Natural killer cell (primary cell): ENCODE results near the gene POMT2. TPM values are rescaled to one million over a fixed set of nuclear protein-coding genes. Genes with fewer than 3 reads are reported as not detected.

Experiments
- ATAC-seq, 3 donors: fragments of 150-1000 bp in 2 of 3; fragments of 200-7000 bp in 1 of 3; cut with Tn5 transposase; 1 replicate in 1 of 3; 2 replicates in 2 of 3; pipeline ENCODE4 v1.10.0; 2021; ENCODE audit warnings: mild to moderate bottlenecking in 2 of 3, moderate library complexity in 2 of 3
- DNase-seq, 2 donors: peaks; one replicate each; pipeline versions ENCODE4 v3.0.0 to v3.0.0-alpha.2; 2013 to 2021; ENCODE audit warnings: mixed read lengths in 1 of 2
- H3K27ac ChIP-seq: one replicate; pipeline ENCODE4 v1.5.1; 2013; ENCODE audit warnings: mild to moderate bottlenecking, low read length
- H3K27me3 ChIP-seq: one replicate; pipeline ENCODE4 v1.6.1; 2013; ENCODE audit warnings: low read length; ENCODE audit not compliant: control insufficient read depth, insufficient read depth
- H3K36me3 ChIP-seq: one replicate; pipeline ENCODE4 v1.6.1; 2013; ENCODE audit warnings: low read length; ENCODE audit not compliant: control insufficient read depth, insufficient read depth
- H3K4me1 ChIP-seq: one replicate; pipeline ENCODE4 v1.6.1; 2013; ENCODE audit warnings: low read length; ENCODE audit not compliant: control insufficient read depth, insufficient read depth
- H3K4me3 ChIP-seq: one replicate; pipeline ENCODE4 v1.5.1; 2013; ENCODE audit warnings: low read length
- H3K9me3 ChIP-seq: one replicate; pipeline ENCODE4 v1.6.1; 2013; ENCODE audit warnings: low read length; ENCODE audit not compliant: control insufficient read depth, insufficient read depth
- H3K27ac Mint-ChIP-seq, 2 donors: one replicate each; pipeline ENCODE4 v1.8.0; 2022; ENCODE audit warnings: mild to moderate bottlenecking in 2 of 2, mixed read lengths in 2 of 2, moderate library complexity in 1 of 2
- H3K27me3 Mint-ChIP-seq, 2 donors: one replicate each; pipeline ENCODE4 v1.8.0; 2022; ENCODE audit warnings: low read depth in 2 of 2, mixed read lengths in 2 of 2
- H3K36me3 Mint-ChIP-seq: one replicate; pipeline ENCODE4 v1.8.0; 2022; ENCODE audit warnings: mixed read lengths
- H3K4me1 Mint-ChIP-seq, 2 donors: one replicate each; pipeline ENCODE4 v1.8.0; 2022; ENCODE audit warnings: mixed read lengths in 2 of 2
- H3K4me3 Mint-ChIP-seq: one replicate; pipeline ENCODE4 v1.8.0; 2022; ENCODE audit warnings: mild to moderate bottlenecking, moderate library complexity, mixed read lengths
- H3K9me3 Mint-ChIP-seq, 2 donors: one replicate each; pipeline ENCODE4 v1.8.0; 2022; ENCODE audit warnings: mixed read lengths in 2 of 2
- WGBS: methylation state at CpG from one replicate; pipeline ENCODE4 v1.1.7; 2013; ENCODE audit warnings: missing lambda C conversion rate; ENCODE audit not compliant: insufficient coverage; 5-methylcytosine and 5-hydroxymethylcytosine counted together
- intact Hi-C: fragments of 100-400 bp; cut with micrococcal nuclease; formaldehyde crosslinking; loops from one replicate; pipeline ENCODE4 v1.14.2; 2022
- total RNA-seq, 4 donors: library from RNA; stranded (reverse); fragments of 120-200 nt in 1 of 4; gene quantifications; one replicate each; pipeline versions ENCODE4 v1.2.3 to v1.2.4, GENCODE V29; 2013 to 2022
- TF ChIP-seq, protein P1 (sequence below): fragments of 200-600 bp; IDR thresholded peaks from one replicate; pipeline ENCODE4 v1.8.0; 2022; ENCODE audit warnings: antibody characterized with exemption

POMT2 gene
- total RNA-seq, 3 donors from 2014 or later (not counting 1 experiment from before 2014, with no cell fraction given), result 6.7 to 10.9 (median 8.6) TPM

GRCh38 chr14:77311217-77311616 is 9.5 kb downstream of the POMT2 start:
- Histone ChIP-seq H3K9me3 (no peaks in the 10 kb centered on the region), H3K4me3 (no peak overlapping the region), H3K4me1 (no peaks in the 10 kb centered on the region), H3K27ac (no peak overlapping the region), H3K36me3 (no peaks in the 10 kb centered on the region), H3K27me3 (no peaks in the 10 kb centered on the region)
- TF ChIP-seq, protein P1, sequence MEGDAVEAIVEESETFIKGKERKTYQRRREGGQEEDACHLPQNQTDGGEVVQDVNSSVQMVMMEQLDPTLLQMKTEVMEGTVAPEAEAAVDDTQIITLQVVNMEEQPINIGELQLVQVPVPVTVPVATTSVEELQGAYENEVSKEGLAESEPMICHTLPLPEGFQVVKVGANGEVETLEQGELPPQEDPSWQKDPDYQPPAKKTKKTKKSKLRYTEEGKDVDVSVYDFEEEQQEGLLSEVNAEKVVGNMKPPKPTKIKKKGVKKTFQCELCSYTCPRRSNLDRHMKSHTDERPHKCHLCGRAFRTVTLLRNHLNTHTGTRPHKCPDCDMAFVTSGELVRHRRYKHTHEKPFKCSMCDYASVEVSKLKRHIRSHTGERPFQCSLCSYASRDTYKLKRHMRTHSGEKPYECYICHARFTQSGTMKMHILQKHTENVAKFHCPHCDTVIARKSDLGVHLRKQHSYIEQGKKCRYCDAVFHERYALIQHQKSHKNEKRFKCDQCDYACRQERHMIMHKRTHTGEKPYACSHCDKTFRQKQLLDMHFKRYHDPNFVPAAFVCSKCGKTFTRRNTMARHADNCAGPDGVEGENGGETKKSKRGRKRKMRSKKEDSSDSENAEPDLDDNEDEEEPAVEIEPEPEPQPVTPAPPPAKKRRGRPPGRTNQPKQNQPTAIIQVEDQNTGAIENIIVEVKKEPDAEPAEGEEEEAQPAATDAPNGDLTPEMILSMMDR, result no peak
- ATAC-seq (no peak), DNase-seq (no peak)
- Mint-ChIP-seq H3K27me3 (no peaks in the 10 kb centered on the region), H3K4me3 (no peak overlapping the region), H3K4me1 (no peaks in the 10 kb centered on the region), H3K9me3 (no peaks in the 10 kb centered on the region), H3K36me3 (no peaks in the 10 kb centered on the region), H3K27ac (no peak overlapping the region)
- intact Hi-C loops, result no loop called here
- WGBS, result no CpG with 5 or more reads among the region's 2 CpGs

- H3K4me1 Mint-ChIP-seq, result no peaks in the 10 kb centered on the region
- no peak overlapping the region for H3K27ac Mint-ChIP-seq
- Histone ChIP-seq H3K4me3 (no peak overlapping the region), H3K27ac (no peak overlapping the region), H3K36me3 (no peaks in the 10 kb centered on the region), H3K9me3 (no peaks in the 10 kb centered on the region), H3K27me3 (no peaks in the 10 kb centered on the region), H3K4me1 (no peaks in the 10 kb centered on the region)
- no peak overlapping the region for H3K4me3 Mint-ChIP-seq
- no peaks in the 10 kb centered on the region for H3K36me3 Mint-ChIP-seq
- TF ChIP-seq, protein P1, result no peak
- DNase-seq (no peak), ATAC-seq (no peak)
- H3K27me3 Mint-ChIP-seq, result no peaks in the 10 kb centered on the region
- WGBS, result 79% methylated on average over 3 of the region's 4 CpGs
- H3K9me3 Mint-ChIP-seq, result no peaks in the 10 kb centered on the region
- intact Hi-C loops, result no loop called here
Observed at GRCh38 chr14:77310026-77310425, 10.7 kb downstream of the POMT2 start.

GRCh38 chr14:77309131-77309530 is 11.6 kb downstream of the POMT2 start:
- no peaks in the 10 kb centered on the region for H3K9me3 ChIP-seq
- no peak for ATAC-seq
- Mint-ChIP-seq H3K9me3 (no peaks in the 10 kb centered on the region), H3K4me3 (no peak overlapping the region), H3K36me3 (no peaks in the 10 kb centered on the region), H3K4me1 (no peaks in the 10 kb centered on the region), H3K27me3 (no peaks in the 10 kb centered on the region), H3K27ac (no peak overlapping the region)
- no peaks in the 10 kb centered on the region for H3K27me3 ChIP-seq
- H3K4me3 ChIP-seq, result no peak overlapping the region
- no peaks in the 10 kb centered on the region for H3K4me1 ChIP-seq
- intact Hi-C loops, result no loop called here
- no peak for DNase-seq
- TF ChIP-seq, protein P1, result no peak
- 40% methylated on average over 4 of the region's 4 CpGs for WGBS
- H3K36me3 ChIP-seq, result no peaks in the 10 kb centered on the region
- H3K27ac ChIP-seq, result no peak overlapping the region

DNA sequence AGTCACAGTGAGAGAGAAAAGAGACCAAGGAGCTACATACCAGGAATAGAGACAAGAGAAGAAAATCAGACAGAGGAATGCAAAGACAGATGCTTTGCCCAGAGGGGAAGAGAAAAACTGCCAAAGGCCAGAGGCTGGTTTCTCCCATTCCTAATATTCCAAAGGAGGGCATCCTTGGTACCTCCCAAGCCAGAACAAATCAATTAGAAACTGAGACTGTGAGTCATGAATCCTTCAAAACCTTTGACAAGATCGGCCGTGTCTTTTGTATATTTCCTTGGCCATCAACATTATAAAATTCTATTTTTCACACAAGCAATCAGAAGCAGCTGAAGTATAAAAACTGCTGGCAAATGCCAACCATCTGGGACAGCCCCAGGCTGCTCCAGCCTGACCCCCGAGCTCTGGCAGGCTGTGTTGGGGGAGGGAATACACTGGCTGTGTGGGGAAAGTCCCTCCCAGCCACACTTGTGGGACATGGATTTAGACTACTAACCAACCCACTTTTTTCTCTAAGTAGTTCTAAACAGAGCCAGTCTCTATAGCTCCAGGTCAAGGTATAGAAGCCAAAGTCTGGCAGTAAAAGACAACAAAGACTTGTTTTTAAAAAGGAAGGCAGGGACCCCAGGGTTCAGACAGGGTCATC is 13.7 kb downstream of the POMT2 start:
- WGBS, result 76% methylated on average over 3 of the region's 3 CpGs
- ATAC-seq, result no peak
- intact Hi-C loops, result no loop called here

More for the DNA sequence above, 13.7 kb downstream of the POMT2 start:
- no peaks in the 10 kb centered on the region for H3K27me3 Mint-ChIP-seq
- Histone ChIP-seq H3K4me1 (no peaks in the 10 kb centered on the region), H3K36me3 (no peaks in the 10 kb centered on the region), H3K4me3 (no peak overlapping the region), H3K27me3 (no peaks in the 10 kb centered on the region), H3K27ac (no peak overlapping the region), H3K9me3 (no peaks in the 10 kb centered on the region)
- TF ChIP-seq, protein P1, result no peak
- no peak overlapping the region for H3K4me3 Mint-ChIP-seq
- no peak for DNase-seq
- no peak overlapping the region for H3K27ac Mint-ChIP-seq
- no peaks in the 10 kb centered on the region for H3K4me1 Mint-ChIP-seq
- H3K36me3 Mint-ChIP-seq, result no peaks in the 10 kb centered on the region
- H3K9me3 Mint-ChIP-seq, result no peaks in the 10 kb centered on the region
